Measurements from ENCODE around the gene TFB2M.

DNA sequence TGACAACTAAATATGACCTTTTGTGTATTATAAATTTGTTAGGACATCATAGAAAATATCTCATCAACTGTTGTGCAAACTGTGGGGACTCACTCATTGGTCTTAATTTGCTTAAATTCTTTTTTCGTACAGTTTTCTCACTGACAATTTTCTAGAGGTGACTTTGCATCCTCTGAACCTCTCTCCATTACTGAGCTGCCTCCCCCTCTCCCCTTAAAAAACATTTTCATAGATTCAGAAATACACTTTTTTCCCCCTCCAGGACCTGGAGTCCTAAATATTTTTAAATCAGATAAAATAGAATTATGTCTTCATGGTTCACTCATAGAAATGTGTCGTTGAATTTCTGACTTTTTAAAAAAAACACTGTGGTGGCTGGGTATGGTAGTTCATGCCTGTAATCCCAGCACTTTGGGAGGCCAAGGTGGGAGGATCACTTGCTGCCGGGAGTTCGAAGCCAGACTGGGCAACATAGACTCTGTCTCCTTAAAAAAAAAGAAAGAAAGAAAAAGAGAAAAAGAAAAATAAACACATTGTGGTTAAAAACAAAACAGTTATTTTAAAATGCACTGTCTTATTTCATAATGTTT lies 1.7 kb upstream of the TFB2M start:
- no peak for TF ChIP-seq CTCF (IDR thresholded peaks at IDR 0.05; ENCODE audit: low read depth, low read length)
- TF ChIP-seq EZH2phosphoT487 (IDR thresholded peaks at IDR 0.05; ENCODE audit: low read depth) = no peak
